OCI-M1 (cell line): ENCODE results near the gene FAM131C.
"Not testable (repeated sequence)": the region's sequence is repeated elsewhere in the genome, so short reads cannot be mapped to it uniquely, and the experiment has no call there.

Source experiments
- DNase-seq: peaks from one replicate; lab custom pipeline; 2025; lab: John Stamatoyannopoulos, UW

FAM131C gene

DNA sequence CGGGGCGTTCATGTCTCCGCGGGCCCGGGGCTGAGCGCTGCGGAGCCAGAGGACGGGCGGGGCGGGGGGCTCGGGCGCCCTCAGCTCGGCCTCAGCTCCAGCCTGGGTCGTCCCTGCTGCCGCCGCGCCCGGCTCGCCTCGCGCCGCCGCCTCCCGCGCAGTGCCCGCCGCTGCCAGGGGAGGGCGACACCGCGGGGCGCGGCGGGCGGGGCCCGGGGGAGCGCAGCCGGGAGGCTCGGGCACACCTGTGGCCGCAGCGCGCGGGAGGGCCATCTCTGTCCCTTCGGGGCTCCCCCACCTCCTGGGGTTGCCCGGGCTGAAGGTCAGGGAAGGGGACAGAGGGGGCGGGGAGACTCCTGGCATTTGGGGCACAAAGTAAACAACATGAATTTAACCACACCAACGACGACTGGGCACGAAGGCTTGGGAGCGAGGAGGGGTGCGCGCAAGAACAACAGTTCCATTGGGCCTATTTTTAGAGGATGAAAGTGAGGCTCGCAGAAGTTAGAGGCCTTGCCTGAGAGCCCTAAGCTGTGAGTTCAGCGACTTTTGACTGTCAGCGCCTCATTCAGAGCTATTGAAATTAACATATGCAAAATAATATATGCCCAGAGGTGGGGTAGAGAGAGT, at the start of gene FAM131C:
TSS of gene FAM131C (minus strand) at position 162 of the 630 bp plus-strand sequence. CDS start 209 bp downstream, outside the sequence.
- DNase-seq = peak; percentile 34

DNA sequence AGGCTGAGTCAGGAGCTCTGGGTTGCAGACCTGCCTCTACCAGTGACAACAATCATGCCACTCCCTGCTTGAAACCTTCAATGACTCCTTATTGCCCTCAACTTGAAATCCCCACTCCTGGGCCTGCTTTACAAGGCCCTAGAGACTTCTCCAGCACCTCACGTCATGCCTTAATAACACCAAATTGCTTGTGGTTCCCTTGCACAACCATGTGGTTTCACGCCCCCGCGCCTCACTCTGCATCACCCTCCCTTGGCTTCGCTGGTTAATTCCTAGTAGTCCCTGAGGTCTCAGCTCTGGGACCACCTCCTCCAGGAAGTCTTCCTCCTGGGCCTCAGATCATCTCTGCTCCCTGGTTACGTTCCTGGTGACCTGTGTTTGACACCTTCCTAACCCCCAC, 49.5 kb upstream of the FAM131C start:
- DNase-seq = peak; percentile 75

DNA sequence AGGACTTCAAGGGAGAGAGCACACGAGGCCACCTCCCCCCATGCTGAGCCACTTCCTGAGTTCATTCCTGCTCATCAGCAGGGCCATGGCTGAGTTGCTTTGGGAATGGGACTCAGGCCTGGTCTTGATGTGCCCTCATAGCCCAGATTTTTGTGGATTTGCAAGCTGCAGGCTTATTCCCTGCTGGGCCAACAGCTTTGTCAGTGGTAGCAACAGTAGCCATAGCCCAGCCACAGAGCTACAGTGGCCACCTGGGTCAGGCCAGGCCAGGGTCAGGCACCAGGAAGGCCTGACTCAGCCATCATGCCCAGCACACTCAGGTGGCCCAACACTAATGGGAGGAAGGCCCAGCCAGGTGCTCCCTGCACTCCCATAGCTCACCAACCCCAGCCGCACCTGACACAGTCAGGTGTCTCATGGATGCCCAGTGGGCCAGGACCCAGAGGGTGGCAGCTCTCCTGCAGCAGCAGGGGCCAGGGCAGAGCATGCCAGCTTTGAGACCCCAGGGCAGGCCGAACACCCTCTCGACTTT, 49.0 kb upstream of the FAM131C start:
- DNase-seq = no peak

- no peak for DNase-seq
Measured at GRCh38 chr1:16120940-16121410, 47.5 kb upstream of the FAM131C start.

DNA sequence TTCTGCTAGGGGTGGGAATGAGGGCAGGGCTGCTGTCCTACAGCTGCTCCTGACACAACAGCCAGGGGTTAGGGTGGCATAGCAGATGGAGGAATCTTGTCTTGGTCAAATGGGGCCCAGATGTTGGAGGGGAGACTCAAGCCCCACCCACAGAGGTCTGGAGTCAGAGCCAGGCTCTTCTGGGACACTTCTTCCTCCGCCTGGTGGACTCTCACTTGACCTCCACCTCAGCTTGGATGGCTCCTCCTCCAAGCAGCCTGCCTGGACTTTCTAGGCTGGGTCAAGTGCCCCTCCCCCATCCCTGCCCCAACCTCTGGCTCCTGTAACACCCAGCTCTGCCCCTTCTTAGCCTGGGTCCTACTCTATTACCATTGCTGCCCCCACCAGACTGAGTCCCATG, 47.0 kb upstream of the FAM131C start:
- DNase-seq = no peak

- DNase-seq = no peak
Measured at GRCh38 chr1:16119926-16120325, 46.5 kb upstream of the FAM131C start.

- no peak for DNase-seq
Measured at GRCh38 chr1:16119504-16119903, 46.1 kb upstream of the FAM131C start.

DNA sequence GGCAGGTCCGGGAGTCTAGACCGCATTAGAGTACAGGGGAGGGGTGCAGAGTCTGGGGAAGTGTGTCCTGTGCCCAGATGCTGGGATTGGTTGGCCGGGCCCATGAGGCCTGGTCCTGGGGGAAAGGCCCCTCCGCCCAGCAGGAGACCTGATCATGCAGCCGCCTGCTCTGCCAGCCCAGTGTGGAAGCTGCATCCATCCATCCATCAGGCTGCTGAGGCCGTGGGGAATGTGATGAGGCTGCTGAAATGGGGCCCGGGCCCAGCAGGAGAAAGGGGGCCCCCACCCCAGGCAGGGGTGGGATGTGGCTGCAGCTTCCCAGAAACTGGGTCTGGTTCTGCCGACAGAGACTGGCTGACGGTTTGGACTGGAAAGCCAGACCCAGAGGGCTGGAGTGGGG, 45.3 kb upstream of the FAM131C start:
- DNase-seq = no peak

DNA sequence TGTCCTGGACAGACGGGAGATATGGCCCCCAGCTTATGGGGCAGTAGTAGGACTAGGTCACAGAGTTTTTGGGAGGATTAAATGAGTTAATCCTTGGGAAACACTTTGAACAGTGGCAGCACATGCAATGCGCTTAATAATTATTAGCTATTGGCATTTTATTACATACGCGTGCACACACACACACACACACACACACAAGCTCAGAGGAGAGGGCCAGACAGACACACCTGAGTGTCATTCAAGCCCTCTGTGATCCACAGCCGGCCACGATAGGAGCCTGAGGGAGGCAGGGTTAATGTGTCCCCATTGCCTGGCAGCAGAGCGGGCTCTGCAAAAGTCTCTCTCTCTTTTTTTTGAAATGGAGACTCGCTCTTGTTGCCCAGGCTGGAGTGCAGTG, 44.5 kb upstream of the FAM131C start:
- no peak for DNase-seq

DNA sequence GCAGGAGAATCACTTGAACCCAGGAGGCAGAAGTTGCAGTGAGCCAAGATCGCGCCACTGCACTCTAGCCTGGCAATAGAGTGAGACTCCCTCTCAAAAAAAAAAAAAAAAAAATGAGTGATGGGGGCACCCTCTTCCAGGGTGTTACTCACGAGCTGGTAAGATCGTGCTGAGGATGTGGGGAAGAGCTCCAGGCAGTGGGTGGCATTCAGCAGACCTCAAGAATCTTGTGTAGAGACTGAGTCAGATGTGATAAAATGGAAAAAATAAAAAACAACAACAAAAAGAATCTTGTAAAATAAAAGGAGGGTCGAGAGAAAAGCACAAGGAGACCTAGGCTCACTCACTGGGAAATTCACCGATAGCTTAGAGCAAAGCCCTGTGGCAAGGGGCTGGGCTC, 43.9 kb upstream of the FAM131C start:
- DNase-seq = no peak

- DNase-seq = no peak
Measured at GRCh38 chr1:16116625-16117024, 43.2 kb upstream of the FAM131C start.

DNA sequence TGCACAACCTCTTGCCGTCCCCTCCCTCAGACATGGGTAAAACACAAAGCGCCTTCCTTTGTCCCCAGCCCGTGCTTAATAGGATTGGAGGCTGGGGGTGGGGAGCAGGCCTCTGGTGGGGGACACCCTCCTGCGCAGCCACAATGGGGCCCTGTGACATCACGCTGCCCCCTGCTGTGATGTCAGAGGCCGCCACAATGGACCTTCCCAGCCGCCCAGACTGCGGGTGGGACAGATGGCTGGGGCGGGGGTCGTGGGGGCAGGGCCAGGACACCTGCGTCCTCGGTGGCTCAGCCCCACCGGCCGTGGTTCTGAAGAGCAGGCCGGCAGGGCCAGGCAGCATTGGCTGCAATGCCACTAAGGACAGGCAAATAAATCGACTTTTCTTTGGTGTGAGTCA, 42.6 kb upstream of the FAM131C start:
- no peak for DNase-seq

GRCh38 chr1:16115468-16115983, 42.1 kb upstream of the FAM131C start:
- no peak for DNase-seq

GRCh38 chr1:16114527-16115467, 41.3 kb upstream of the FAM131C start:
- no peak for DNase-seq

GRCh38 chr1:16112596-16113555, 39.4 kb upstream of the FAM131C start:
- DNase-seq = no peak

GRCh38 chr1:16111771-16112595, 38.5 kb upstream of the FAM131C start:
- no peak for DNase-seq

GRCh38 chr1:16110884-16111283, 37.4 kb upstream of the FAM131C start:
- DNase-seq = no peak

DNA sequence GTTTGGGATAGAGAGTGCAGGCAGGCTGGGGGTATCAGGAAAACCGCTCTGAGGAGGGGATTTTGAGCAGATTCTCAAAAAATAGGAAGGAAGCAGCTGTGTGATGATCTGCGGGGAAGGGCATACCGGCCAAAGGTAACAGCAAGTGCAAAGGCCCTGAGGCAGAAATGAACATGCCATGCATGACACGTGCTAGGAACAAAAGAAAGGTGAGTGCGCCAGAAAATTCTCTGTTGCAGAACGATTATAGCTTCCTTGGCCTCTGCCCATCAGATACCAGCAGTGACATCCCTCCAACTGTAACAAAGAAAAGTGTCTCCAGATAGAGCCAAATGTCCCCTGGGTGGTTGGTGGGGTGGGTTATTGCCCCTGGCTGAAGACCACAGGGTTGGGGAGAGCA, 37.0 kb upstream of the FAM131C start:
- no peak for DNase-seq

- no peak for DNase-seq
Measured at GRCh38 chr1:16109571-16109970, 36.1 kb upstream of the FAM131C start.

GRCh38 chr1:16107039-16107438, 33.6 kb upstream of the FAM131C start:
- not testable (repeated sequence) for DNase-seq

DNA sequence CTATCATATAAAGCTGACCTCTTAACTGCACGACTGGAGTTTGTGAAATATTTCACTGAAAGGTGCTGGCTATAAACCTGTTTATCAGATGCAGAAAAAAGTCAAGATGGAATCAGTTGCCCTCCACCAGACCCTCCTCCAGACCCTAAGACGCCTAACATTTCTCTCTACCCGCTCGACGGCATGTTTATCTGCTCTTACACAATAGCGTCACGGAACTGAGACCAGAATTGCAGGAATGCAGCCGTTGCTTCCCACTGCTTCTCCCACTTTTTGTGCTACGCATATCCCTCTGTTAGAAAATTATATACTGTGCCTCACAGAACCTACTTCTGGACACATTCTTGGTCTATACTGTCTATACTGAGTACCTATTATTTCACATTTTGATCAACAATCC, 28.2 kb upstream of the FAM131C start:
- no peak for DNase-seq
